ENCODE measurements around the gene IQCM. TPM values are rescaled to one million over a fixed set of nuclear protein-coding genes. Genes with fewer than 3 reads are reported as not detected.

Gene IQCM
- total RNA-seq, 2 donors from 2014 or later, result not detected

- intact Hi-C loops (cut with DNase I), result no loop called here
Measured at GRCh38 chr4:149630064-149630463, 185.6 kb downstream of the IQCM start.

GRCh38 chr4:149605601-149606378 is 209.9 kb downstream of the IQCM start:
- intact Hi-C loops (cut with DNase I), result no loop called here

More at GRCh38 chr4:149630064-149630463, 185.6 kb downstream of the IQCM start:
- no peak for DNase-seq (ENCODE audit: low spot score)

GRCh38 chr4:149604827-149605226 is 210.8 kb downstream of the IQCM start:
- intact Hi-C loops (cut with DNase I), result no loop called here
- no peak for DNase-seq (ENCODE audit: low spot score)

More at GRCh38 chr4:149605601-149606378, 209.9 kb downstream of the IQCM start:
- peak; percentile 56 for DNase-seq (ENCODE audit: low spot score)

- intact Hi-C loops (cut with DNase I), result no loop called here
- DNase-seq (ENCODE audit: low spot score), result no peak
Measured at GRCh38 chr4:149595500-149595899, 220.1 kb downstream of the IQCM start.

- intact Hi-C loops (cut with DNase I), result no loop called here
- DNase-seq (ENCODE audit: low spot score), result no peak
Measured at GRCh38 chr4:149589826-149590225, 225.8 kb downstream of the IQCM start.

- intact Hi-C loops (cut with DNase I), result no loop called here
- DNase-seq (ENCODE audit: low spot score), result no peak
Measured at GRCh38 chr4:149584722-149585121, 230.9 kb downstream of the IQCM start.

GRCh38 chr4:149574971-149575370 is 240.7 kb downstream of the IQCM start:
- DNase-seq (ENCODE audit: low spot score), result no peak
- intact Hi-C loops (cut with DNase I), result no loop called here

GRCh38 chr4:149572716-149573115 is 242.9 kb downstream of the IQCM start:
- no peak for DNase-seq (ENCODE audit: low spot score)
- intact Hi-C loops (cut with DNase I), result no loop called here

GRCh38 chr4:149555799-149556198 is 259.8 kb downstream of the IQCM start:
- intact Hi-C loops (cut with DNase I), result no loop called here

GRCh38 chr4:149555146-149555545 is 260.5 kb downstream of the IQCM start:
- intact Hi-C loops (cut with DNase I), result no loop called here
- no peak for DNase-seq (ENCODE audit: low spot score)

More at GRCh38 chr4:149555799-149556198, 259.8 kb downstream of the IQCM start:
- DNase-seq (ENCODE audit: low spot score), result no peak

GRCh38 chr4:149553959-149554520 is 261.6 kb downstream of the IQCM start:
- no peak for DNase-seq (ENCODE audit: low spot score)
- intact Hi-C loops (cut with DNase I), result no loop called here

- DNase-seq (ENCODE audit: low spot score), result no peak
- intact Hi-C loops (cut with DNase I), result no loop called here
Measured at GRCh38 chr4:149552601-149553000, 263.0 kb downstream of the IQCM start.

GRCh38 chr4:149549911-149550310 is 265.7 kb downstream of the IQCM start:
- intact Hi-C loops (cut with DNase I), result no loop called here
- DNase-seq (ENCODE audit: low spot score), result no peak

GRCh38 chr4:149534779-149535178 is 280.9 kb downstream of the IQCM start:
- DNase-seq (ENCODE audit: low spot score), result no peak
- intact Hi-C loops (cut with DNase I), result no loop called here

- no peak for DNase-seq (ENCODE audit: low spot score)
- intact Hi-C loops (cut with DNase I), result no loop called here
Measured at GRCh38 chr4:149531861-149532260, 283.8 kb downstream of the IQCM start.

- intact Hi-C loops (cut with DNase I), result no loop called here
- no peak for DNase-seq (ENCODE audit: low spot score)
Measured at GRCh38 chr4:149523039-149523438, 292.6 kb downstream of the IQCM start.

GRCh38 chr4:149521611-149522425 is 293.8 kb downstream of the IQCM start:
- no peak for DNase-seq (ENCODE audit: low spot score)
- intact Hi-C loops (cut with DNase I), result no loop called here

GRCh38 chr4:149518471-149518870 is 297.2 kb downstream of the IQCM start:
- DNase-seq (ENCODE audit: low spot score), result no peak
- intact Hi-C loops (cut with DNase I), result no loop called here

- no peak for DNase-seq (ENCODE audit: low spot score)
- intact Hi-C loops (cut with DNase I), result loop anchor here in 1 of 2 donors (5.0 kb wide), 1 partner anchor 594 kb away; no protein-coding TSS in a partner anchor
Measured at GRCh38 chr4:149513081-149513480, 302.6 kb downstream of the IQCM start.

- no peak for DNase-seq (ENCODE audit: low spot score)
- intact Hi-C loops (cut with DNase I), result loop anchor here in 1 of 2 donors (5.0 kb wide), 1 partner anchor 595 kb away; no protein-coding TSS in a partner anchor
Measured at GRCh38 chr4:149512501-149512900, 303.1 kb downstream of the IQCM start.

Measured in posterior vena cava (tissue), 2 donors.